Measurements from ENCODE around the gene RAB22A.

- TF ChIP-seq MAFK (IDR thresholded peaks at IDR 0.05; ENCODE audit: low read depth, low read length) (no peak), MXI1 (IDR thresholded peaks at IDR 0.05; ENCODE audit: borderline replicate concordance, low read depth, low read length) (no peak), CTCF (conservative IDR thresholded peaks at IDR 0.05; ENCODE audit: low read depth, low read length) (no peak), BHLHE40 (IDR thresholded peaks at IDR 0.05; ENCODE audit: low read depth, low read length) (no peak), POLR2A (IDR thresholded peaks at IDR 0.05; ENCODE audit: low read depth, low read length) (no peak), NFE2L2 (IDR thresholded peaks at IDR 0.05; ENCODE audit: low read depth, low read length) (no peak), RAD21 (IDR thresholded peaks at IDR 0.05; ENCODE audit: low read length) (no peak), ELK1 (IDR thresholded peaks at IDR 0.05; ENCODE audit: borderline replicate concordance, low read depth, low read length) (no peak), SMC3 (IDR thresholded peaks at IDR 0.05; ENCODE audit: low read depth, low read length) (no peak), USF2 (IDR thresholded peaks at IDR 0.05; ENCODE audit: low read depth, low read length) (no peak)
Measured at GRCh38 chr20:58277107-58277506, 32.4 kb upstream of the RAB22A start.

All from IMR-90 (cell line).